GM21786 (cell line): Measurements from ENCODE around the gene FOXA3.
"Not testable (repeated sequence)": the region's sequence is repeated elsewhere in the genome, so short reads cannot be mapped to it uniquely, and the experiment has no call there.

Experiments used
- ATAC-seq: cut with Tn5 transposase; IDR thresholded peaks from one replicate; pipeline ENCODE4 v1.9.1; 2021; ENCODE audit not compliant: unreplicated experiment

The FOXA3 gene

DNA sequence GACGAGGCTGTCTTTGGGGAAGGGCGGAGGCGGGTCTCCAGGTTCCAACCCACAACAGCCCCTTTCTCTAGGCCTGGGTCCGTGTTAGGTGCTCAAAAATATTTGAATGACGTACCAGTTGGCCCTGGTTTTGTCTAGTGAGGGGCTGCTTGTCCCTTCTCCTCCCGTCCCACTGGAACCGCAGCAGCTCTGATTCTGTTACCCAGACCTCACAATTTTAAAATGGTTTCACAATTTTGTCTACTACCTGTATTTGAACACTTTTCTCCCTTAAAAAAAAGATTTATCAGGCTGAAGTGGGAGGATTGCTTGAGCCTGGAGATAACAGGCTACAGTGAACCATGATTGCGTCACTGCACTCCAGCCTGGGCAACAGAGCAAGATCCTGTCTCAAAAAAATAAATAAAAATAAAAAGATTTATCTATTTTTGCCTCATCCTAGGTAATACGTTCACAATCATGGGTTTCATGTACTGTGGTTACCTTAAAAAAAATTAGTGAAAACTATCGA, 23.1 kb downstream of the FOXA3 start:
- no peak for ATAC-seq

GRCh38 chr19:45889210-45889885, 25.2 kb downstream of the FOXA3 start:
- no peak for ATAC-seq

DNA sequence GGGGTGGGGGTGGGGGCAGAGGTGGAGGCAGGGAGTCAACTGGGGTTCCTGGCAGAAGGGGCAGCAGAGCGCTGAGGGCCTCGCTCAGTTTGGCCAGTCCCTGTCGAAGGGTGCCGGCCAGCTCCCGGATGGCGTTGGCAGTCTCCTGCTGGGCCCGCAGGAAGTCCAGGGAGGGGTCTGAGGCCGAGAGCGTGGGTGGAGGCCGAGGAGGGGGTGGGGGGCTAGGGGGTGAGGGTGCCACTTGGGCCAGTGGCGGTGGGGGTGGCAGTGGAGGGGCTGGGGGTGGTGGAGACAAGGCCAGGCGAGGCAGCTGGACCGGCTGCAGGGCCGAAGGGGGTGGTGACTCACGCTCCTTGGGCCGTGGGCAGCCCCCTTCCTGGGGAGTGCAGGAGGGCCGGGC, 26.8 kb downstream of the FOXA3 start:
- no peak for ATAC-seq

DNA sequence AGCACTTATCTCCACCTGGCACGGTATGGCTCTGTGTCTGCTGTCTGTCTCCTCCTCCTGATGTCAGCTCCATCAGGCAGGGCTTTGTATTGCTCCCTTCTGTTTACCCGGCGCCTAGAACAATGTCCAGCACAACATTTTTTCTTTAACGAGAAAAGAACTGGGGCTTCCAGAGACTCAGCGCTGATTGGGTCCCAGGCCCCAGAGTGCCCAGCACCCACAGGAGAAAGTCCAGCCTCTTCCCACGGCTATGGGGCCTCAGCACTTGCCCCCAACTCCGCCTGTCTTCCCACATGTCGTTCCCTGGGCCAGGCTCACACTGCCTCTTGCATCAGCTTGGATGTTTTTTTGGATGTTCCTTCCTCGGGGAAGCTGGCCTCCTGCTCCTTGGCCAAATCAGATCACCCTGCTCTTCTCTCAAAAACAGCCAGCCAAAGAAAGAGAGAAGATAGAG, 31.4 kb downstream of the FOXA3 start:
- ATAC-seq = no peak

GRCh38 chr19:45895983-45896599, 32.0 kb downstream of the FOXA3 start:
- not testable (repeated sequence) for ATAC-seq

DNA sequence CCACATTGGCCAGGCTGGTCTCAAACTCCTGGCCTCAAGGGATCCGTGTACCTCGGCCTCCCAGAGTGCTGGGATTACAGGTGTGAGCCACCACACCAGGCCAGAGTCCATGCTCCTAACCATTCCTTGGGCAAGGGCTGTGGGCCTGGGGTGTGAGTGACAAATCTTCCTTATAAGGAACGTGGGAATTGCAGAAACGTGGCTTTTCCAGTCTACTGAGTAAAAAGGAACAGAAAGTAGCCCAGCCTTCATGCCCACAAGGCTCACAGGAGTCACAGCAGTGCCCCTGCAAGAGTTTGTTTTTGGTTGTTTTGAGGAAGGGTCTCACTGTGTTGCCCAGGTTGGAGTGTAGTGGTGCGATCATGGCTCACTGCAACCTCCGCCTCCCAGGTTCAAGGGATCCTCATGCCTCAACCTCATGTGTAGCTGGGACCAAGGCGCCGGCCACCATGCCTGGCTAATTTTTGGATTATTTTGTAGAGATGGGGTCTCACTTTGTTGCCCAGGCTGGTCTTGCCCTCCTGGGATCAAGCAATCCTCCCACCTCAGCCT, 33.2 kb downstream of the FOXA3 start:
- no peak for ATAC-seq

- no peak for ATAC-seq
These were observed 35.1 kb downstream of the FOXA3 start for GRCh38 chr19:45899253-45899652.

DNA sequence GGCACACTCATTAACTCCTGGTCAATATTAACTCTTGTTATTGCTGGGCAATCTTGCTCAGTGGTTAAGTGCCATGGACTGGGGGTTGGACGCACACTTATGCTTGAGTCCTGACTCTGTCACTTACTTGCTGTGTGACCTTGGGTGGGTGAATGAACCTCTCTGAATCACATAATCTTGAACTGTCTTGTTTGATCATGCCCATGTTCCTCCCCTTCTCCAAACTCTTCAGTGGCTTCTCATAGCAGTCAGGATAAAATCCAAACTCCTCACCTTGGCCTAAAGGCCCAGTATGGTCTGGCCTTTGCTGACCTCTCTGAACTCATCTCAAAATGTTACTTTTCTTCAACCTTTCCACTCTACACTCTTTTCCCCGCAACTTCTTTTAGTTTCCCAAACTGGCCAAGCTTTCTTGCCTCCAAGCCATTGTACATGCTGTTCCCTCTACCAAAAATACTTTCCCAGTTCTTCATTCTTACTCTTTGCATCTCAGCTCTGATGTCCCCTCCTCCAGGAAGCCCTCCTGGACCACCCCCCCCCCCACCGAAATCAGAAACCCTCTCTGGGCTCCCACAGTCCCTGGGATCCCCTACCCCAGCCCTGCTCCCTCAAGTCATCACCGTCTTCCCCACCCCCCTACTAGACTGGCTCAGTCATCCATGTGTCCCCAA, 35.9 kb downstream of the FOXA3 start:
- no peak for ATAC-seq

- no peak for ATAC-seq
These were observed 36.8 kb downstream of the FOXA3 start for GRCh38 chr19:45900738-45901431.

DNA sequence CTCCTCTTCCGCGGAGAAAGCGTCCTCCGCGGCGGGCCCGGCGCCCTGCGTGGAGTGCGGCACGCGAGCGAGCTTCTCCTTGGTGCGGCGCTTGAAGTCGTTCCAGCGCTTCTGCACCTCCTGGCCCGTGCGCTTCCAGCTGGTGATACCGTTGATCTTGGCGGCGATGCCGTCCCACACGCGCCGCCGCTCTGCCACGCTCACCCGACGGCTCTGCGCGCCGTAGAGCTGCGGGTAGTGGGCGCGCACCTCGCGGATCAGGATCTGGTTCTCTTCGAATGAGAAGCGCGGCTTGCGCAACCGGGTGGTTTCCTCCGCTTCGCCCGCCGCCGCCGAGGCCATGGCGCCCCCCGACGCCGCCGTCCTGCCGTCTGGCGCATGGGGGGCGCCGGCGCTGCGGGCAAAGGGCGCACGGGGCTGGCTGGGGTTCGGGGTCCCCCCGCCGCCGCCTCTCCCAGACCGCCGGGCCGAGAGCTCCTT, 37.3 kb downstream of the FOXA3 start:
- no peak for ATAC-seq

- ATAC-seq = no peak
These were observed 38.0 kb downstream of the FOXA3 start, which contains the start of gene MYPOP for GRCh38 chr19:45901912-45902650. Gene MYPOP, minus strand, starts transcription at chr19:45902613. Its CDS starts 840 bp downstream, at chr19:45901773.

DNA sequence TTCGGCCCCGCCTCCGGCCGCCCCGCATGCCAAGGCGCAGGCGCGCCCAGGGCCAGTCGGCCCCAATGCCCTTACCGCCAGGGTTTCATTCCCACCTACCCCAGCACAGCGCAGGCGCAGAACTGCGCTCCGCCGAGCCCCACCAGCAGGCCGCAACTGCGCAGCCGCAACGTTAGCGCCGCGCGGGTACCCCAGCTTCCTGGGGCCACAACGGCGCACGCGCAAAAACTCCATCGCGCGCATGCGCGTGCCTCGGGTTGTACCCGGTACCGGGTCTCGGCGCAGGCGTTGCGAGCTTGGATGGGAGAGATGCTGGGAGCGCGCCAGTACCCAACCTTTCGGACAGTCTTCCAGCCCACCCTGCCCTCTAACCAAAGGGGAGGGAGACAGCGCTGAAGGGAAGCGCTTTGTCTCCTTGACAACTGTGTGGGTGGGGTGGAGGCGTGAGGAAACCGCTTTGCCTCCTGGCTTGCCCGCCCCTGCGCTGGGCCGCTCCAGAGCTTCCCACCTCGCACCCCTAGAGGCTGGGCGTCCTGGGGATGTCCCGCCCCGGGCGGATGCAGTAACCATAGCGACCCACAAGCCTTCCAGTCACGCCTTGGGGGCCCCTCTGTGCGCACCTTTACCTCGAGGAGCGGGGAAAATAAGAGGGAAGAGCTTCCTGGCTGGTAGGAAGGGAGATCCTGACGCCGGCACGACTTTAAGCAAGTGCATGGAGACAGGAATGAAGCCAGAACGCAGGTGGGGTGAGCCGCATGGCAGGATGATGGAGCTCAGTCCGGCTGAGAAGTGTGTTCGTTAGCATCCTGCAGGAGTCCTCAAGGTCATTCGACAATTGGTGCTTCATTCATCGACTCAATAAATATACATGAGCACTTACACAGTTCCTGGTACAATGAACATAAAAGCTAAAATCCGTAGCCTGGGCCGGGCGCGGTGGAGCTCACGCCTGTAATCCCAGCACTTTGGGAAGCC, 38.8 kb downstream of the FOXA3 start:
- peak; percentile 87 for ATAC-seq

- no peak for ATAC-seq
These were observed 40.9 kb downstream of the FOXA3 start for GRCh38 chr19:45905011-45905410.

GRCh38 chr19:45906221-45906620, 42.1 kb downstream of the FOXA3 start:
- ATAC-seq = no peak

DNA sequence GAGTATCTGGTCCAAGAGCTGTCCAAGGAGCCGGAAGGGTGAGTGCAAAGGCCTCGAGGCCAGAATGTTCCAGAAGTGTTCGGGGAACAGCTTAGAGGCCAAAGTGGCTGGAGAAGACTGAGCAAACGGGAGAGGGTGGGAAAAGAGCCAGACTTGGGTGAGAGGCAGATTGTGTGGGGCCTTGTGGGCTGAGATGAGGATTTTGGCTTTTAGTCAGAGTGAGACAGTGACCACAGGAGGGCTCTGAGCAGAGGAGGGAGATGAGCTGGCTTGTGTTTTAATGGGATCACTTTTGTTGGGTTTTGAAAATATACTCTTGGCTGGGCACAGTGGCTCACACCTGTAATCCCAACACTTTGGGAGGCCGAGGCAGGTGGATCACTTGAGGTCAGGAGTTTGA, 44.8 kb downstream of the FOXA3 start:
- ATAC-seq = no peak

DNA sequence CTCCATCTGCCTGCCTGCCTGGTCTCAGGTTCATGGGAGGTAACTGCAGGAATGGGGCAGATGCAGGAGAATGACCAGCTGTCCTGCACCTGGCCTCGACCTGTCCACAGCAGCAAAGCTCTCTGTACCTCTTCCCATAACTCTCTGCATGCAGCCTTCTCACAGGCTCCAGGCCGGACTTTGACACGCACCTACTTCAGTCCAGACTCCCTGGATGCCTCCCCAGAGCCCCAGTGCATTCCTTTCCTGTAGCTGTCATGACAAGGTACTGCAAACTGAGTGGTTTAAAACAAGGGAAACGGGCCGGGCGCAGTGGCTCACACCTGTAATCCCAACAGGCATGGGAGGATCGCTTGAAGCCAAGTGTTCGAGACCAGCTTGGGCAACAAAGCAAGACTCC, 47.2 kb downstream of the FOXA3 start:
- ATAC-seq = no peak

DNA sequence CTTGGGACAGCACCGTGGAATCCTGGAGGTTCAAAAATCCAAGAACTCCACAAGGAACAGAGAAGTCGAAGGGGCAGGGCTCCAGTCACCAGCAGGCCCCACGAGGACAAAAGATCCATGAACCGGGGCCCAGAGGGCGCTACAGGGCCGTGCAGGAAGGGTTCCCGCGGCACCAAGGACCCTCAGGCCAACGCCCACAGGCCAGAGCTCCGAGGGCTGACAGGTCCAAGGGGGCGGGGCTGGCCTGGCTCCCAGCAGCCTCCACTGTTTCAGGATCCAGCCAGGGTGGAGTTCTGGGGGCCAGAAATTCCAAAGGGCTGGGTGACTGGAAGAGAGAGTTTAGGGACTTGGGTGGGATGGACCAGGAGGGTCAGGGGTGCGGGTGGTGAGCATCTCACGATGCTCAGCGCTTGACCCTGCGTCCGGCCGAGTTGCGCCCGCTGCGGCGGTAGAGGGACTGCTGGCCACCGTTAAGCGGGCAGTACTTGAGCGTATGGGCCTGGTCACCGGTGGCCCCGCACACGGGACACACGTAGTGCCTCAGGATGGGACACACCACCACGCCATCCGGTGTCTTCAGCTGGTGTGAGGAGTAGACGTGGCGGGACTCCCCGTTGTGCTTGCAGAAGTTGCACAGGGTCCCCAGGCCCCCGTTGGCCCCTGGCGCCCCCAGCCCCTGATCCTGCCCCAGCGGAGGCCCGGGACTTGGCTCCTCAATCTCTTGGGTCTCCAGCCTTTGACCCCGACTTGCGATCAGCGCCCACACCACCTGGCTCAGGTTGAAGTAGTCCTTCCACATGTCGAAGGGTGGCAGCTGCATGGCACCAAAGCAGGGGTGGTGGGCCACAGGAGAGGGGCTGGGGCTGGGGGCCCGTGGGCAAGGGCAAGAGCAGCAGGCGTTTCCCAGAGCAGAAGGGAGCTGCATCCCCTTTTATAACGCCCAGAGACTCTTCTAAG, 50.0 kb downstream of the FOXA3 start, which contains the start of gene NANOS2:
NANOS2 (minus strand) TSS at position 905 of the 957 bp plus-strand sequence; CDS start at position 820, 85 bp downstream.
- ATAC-seq = no peak
